ENCODE results near the gene TRAPPC3.
"Not testable (repeated sequence)": the region's sequence is repeated elsewhere in the genome, so short reads cannot be mapped to it uniquely, and the experiment has no call there.

TRAPPC3 gene

DNA sequence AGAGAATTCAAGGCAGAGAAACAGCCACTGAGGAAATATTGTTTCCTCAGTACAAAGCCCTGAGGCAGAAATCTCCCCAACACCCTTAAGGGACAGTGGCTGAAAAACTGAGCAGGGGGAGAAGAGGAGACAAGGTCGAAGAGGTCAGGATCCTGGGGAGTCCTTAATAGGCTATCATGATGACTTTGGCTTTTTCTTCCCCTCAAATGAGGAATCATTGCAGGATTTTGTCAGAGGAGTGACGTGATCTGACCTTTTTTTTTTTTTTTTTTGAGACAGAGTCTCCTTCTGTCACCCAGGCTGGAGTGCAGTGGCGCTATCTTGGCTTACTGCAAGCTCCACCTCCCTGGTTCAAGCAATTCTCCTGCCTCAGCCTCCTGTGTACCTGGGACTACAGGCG lies 16.9 kb upstream of the TRAPPC3 start:
- DNase-seq, result no peak

DNA sequence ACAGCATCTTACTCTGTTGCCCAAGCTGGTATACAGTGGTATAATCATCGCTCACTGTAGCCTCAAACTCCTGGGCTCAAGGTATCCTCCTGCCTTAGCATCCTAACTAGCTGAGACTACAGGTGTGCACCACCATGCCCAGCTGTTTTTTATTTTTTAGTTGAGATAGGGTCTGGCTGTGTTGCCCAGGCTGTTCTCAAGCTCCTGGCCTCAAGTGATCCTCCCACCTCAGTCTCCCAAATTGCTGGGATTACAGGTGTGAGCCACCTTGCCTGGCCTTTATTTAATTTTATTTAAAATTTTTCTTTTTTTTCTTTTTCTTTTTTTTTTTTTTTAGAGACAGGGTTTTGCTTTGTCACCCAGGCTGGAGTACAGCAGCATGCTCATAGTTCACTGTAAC lies 15.9 kb upstream of the TRAPPC3 start:
- no peak for DNase-seq

DNA sequence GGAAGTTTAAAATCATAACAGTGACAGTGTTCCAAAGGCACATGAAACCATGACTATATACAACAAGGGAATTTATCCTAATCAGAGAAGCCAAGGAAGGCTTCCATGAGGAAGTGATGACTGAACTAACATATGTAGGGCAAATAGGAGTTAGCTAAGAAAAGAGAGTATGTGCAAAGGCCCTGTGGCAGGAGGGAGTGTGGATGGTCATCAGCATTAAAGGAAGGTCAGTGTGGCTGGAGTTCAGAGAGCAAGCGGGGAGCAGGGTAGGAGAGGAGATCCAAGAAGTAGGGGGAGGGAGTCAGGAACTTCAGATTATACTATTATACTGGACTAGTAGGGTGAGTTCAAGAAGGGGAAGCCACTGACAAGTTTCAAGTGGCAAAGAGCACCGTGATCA lies 15.1 kb upstream of the TRAPPC3 start:
- DNase-seq, result no peak

DNA sequence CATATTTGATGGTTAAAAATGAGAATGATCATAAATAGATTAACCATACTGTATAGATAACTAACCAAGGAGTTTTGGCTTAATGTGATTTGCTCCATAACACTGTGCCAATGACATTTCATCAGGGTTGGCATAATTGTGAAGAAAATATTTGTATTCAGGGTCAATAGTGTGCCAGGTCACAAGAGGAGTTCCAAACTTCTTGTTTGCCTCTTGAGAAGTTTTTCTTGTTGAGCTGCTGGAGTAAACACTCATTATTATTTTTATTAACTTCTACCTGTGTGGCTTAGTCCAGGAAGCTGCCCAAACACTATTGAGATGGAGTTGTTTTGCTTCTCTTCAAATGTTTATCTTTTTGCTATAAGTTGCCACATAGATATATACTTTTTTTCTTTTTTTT lies 14.1 kb upstream of the TRAPPC3 start:
- DNase-seq, result no peak

DNA sequence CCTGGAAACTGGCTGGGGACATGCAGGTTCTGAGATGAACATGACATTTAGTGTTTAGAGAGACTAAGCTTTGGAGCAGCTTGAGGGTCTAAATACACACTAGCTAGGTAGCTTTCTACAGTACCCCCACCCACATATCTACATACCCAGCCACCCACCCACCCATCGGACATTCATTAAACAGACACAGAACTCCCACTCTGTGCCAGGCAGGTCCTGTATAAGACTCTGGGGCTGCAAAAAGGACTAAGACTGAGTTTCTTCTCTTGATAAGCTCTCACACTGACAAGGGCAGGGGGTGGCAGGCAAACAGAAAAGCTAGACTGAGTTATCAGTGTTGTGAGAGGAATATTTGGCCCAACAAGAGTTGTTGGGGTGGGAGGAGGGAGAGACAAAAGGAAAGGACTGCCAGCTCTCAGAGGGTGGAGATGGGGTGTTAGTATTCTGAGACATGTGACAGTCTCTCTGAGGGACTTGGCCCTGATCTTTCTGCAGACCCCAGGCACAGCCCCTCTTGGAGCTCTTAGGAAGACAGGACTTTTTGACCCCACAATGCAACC lies 13.5 kb upstream of the TRAPPC3 start:
- DNase-seq, result no peak

DNA sequence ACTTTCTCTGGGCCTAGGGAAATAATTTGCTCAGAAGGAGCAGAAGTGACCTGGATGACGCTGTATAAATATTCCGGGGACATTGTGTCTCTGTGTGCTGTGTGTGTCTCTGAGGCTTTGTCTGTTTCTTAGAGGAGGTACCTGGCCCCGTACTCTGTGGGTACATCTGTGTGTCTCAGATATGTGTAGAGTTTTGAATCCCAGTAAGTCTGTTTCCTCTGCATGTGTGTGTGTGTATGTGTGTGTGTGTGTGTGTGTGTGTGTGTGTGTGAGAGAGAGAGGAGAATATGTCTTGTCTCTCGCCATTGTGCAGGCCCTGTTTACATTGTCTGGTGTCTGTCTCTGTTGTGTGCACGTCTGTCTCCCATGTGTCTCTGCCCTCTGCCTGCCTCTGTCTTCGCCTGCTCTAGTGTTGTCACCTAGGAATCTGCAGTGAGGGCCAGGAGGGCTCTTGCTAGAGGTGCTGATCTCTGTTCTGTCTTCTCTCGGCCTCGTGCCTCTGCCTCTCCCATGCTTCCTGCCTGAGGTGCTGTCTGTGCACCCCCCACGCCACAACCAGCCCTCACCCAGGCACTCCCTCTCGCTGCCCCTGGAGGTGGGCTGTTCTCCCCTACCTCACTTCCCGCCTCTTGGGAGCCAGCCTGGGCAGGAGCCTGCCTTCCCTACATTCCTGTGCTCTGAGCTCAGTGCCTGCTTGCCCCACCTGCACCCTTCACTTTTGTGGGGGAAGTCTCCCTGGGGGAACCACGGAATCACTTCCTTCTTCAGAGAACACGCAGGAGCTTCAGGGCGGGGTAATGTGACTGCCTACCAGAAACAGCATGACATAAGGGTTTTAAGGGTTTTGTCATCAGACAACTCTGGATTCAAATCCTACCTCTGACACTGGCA lies 12.6 kb upstream of the TRAPPC3 start:
- no peak for DNase-seq

DNA sequence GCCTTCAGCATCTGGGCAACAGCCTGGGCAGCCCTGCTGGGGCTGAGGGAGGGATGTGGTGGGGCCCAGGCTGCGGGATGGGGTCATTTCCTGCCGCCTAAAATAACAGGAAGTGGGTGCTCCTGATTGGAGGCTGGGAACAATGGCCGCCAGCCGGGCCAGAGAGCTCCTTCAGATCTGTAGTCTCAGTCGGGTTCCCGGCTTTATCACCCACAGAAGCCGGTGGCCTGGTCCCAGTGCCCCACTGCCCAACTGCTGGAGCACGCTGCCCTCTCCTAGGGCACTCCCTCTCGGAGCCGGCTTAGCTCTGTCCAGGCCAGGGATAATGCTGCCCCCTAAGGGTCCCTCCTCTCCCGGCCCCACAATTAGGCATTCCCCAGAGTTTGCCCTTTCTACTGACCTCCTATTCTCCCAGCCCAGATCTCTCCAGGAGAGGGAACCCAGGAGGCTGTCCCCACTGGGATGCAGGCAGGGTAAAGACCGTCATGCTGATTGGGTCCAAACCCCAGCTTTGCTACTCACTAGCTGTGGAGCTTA lies 11.7 kb upstream of the TRAPPC3 start:
- DNase-seq, result no peak

DNA sequence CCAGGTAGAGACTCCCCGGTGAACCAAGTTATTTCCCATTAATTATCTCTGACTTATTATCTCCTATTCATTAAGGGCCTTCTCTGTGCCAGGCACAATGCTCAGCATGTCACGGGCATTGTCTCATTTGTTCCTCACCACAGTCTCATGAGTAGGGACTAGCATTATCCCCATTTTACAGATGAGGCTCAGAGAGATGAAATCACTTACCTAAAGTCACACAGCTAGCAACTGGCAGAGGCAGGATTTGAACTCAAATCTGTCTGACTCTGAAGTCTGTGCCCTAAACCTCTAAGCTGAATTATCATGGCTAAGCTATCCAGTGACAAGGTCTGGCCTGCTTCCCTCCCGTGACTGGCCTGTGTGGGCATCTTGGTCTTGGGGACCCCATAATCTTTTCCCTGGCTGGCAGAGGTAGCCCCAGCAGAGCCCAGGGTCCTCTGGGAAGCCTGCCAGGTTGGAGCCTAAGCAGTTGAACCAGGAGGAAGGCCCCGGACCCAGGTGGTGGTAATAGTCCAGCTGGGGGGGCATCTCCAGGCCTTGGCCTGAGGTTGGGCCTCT lies 11.2 kb upstream of the TRAPPC3 start:
- DNase-seq, result no peak

DNA sequence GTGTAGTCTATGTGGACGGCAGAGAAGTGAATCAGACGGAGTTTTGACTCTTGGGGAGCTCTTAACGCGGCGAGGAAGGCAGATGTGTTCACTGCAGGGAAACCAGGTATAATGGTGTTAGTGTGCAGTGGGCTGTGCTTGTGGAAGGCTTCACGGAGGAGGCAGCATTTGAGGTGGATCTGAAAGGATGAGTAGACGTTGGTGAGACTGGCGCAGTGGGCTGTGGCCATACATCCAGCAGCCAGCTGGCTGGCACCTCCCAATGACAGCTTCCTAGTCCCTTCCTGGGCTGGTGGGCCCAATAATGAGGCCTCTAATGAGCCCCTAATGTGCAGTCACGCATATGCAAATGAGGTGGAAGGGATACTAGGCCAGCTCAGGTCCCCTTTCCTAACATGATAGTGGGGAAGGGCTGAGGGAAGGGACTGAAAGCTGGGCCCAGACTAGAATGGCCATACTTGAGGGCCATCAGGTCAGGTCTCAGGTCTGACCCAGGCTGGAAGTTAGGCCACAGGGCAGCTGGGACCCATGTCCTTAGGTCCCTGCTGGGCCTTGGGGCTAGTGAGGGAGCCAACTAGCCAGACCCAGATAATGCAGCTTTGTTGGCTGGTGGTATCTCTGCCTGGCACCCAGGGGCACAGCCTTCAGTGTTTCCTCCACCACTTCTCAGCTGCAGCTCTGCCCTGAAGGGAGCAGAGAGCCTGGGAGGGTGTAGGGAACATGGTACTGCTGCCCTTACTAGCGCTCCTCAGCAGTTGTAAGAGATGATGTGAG lies 10.5 kb upstream of the TRAPPC3 start:
- DNase-seq, result no peak

DNA sequence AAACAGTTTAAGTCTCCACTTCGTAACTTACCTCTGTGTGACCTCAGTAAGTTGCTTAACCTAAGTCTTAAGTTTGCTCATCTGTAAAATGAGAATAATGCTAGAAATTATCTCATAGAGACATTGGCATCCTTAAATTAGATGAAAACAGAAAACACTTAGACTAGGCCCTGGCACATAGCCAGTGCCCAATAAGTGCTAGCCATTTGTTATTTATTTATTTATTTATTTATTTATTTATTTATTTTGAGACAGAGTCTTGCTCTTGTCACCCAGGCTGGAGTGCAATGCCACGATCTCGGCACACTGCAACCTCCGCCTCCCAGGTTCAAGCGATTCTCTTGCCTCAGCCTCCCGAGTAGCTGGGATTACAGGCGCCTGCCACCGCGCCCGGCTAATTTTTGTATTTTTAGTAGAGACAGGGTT lies 9.6 kb upstream of the TRAPPC3 start:
- DNase-seq, result not testable (repeated sequence)

DNA sequence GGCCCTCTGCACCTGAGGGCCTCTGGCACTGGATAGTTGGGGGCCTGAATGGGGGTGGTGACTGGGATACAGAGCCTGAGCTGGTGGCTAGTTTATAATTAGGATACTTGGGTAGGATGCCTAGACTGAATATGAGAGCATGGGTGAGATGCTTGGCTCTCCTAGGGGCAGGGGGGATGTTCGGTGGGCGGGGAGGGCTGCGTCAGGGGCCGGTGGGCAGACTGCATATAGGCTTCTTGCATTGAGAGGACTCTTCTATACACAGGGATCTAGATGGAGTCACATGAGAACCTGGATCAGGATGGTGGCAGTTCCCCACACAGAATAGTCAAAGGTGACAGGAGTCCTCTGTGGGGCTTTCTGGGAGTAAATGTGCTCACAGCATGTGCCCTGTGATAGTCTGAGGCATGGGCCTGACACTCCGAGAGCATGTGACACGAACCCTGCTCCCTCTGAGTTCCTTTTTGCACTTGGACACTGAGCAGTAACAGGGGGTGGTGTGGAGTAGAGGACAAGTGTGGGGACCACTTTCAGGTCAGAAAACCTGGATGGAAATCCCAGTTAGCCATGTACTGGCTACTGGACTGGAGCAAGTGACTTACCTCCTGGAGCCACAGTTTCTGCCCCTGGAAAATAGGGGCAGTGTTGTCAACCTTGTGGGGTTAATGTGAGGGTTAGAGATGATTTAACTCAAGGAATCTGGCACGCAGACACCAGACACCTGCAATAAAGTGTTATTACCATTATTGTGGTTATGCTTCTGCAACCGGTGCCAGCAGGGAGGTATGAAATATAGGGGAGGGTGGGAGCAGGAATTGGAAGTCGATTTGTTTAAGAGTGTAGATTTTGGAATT lies 8.9 kb upstream of the TRAPPC3 start:
- DNase-seq, result no peak

DNA sequence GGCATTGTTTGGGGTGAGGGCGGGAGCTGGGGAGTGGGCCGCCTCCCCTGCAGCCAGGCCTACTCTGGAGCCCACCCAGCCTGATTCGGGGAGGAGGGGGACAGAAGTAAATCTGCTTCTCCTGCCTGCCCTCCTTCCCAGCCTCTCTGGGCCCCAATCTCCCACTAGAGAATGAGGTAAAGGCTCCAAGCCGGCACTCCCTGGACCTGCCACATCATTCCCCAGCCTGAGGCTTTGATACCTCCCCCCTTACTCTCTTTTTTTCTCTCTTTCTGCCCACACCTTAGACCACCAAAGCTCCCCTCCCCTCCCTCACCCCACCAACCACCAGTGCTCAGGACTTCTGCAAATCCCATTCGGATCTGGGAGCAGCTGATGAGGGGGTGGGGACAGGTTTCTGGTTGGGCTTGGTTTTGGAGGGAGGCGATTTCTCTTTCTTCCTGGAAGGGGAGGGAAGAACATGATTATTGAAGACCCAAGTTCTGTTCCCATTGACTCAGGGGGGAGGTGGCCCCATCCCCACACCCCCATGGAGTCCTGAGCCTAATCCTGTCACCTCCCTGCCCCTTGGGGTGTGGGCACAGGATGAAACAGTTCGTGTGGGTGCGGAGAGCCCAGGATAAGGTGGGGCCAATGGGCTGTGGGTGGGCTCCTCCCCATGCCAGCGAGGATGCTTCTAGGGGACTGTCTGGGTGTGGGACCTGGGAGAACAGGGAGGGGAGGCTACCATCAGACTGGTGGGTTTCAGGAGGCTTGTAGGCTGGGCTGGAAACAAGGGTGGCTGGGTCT lies 8.0 kb upstream of the TRAPPC3 start:
- no peak for DNase-seq

DNA sequence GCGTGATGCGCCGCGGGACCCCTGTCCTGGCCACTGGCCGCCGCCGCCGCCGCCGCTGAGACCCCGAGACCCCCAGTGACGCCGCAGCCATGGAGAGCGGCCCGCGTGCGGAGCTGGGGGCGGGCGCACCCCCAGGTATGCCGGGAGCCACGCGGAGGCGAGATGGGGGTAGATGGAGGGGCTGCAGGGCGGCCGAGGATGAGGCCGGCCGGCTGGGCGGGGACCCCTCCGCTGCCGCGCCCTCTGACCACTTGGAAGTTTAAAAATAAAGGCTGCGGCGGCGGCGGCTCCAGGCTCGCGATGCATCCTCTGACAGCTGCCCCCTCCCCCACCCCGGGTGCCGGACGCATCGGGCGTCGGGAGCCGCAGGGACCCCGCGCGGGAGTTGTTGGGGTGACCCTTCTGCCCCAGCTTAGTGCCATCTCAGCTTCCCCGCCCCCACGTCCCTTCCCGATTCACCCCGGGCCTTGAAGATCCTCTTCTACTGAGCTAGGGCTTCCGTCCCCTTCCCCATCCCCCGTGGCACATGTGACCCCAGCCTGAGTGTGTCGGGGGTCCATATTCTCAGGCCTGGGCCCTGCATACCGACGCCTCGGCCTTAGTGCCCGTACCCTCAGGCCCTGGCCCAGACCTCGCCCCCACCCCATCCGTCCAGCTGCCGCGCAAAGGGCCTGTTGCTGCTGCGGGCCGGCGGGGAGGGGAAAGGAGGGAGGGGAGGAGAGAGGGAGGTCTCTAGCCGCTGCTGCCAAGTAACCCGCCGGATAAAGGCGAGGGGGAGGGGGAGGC lies 7.2 kb upstream of the TRAPPC3 start:
- peak; percentile 50 for DNase-seq

DNA sequence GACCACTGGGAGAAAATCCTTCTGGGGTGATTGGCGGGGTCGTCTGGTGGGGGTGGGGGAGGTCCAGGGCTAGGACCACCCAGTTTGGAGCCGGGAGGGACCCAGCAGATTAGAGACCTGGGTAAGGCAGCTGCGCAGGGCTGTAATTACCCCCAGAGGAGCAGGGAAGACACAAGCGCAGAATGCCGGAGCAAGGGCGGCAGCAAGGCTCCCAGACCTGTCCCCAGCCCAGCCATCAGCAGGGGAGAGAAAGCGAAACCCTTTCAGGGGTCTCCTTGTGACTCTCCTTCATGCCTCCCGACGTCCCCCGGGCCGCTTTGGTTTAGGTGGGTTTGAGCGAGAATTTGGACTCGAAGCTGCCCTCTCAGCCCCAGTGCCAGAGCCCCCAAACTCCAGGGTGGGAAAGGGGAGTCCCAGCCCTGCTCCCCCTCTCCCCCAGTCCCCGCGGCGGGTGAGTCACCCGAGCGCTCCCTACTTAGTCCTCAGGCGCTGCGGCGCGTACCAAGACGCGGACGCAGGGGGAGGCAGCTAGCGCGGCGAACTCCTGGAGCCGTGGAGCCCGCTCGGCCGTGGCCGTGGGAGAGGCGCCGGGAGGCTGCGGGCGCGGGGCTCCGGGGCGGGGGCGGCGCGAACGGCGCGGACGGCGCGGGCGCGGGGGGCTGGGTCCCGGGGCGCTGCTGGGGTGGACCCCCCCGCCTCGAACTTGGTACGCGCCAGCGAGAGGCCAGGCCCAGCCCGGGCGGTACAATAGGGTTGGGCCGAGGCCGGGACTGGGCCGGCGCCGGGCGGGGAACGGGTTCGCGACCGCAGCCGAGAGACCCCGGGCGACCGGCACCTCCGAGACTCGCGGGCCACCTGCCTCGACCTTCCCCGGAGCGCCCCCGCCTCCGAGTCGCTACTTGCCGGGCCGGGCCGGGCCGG lies 6.4 kb upstream of the TRAPPC3 start, which contains the start of gene MAP7D1:
MAP7D1 (plus strand) TSS at position 753 of the 921 bp plus-strand sequence. CDS start 258 bp downstream, outside the sequence.
- DNase-seq, result peak; percentile 64

DNA sequence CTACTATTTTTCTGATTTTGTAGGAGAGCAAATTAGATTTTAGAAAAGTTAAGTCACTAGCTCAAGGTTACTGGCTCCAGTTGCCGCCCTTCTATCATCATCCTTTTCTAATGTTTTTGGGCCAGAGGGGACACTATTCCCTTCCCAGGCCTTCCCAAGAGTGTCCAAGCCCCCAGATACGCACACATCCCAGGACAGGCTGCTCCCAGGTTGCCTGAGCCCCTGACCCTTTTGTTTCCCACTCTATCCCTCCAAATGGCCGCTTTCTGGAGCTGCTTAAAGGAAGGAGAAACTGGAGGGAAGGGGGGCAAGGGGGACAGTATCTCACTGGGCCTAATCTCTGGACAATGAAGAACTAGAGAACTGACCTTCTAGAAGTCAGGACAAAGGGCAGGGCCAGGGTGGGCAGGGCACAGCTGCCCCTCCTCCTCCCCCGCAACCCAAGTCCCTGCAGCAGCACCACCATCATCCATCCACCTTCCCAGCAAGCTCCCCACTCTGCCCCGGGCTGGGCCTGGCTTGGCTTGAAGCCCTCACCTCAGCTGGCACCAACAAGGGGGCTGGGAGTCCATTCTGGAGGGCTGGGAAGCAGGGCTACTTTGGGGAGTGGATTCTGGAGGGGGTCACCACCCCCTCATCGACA lies 5.6 kb upstream of the TRAPPC3 start:
- no peak for DNase-seq

DNA sequence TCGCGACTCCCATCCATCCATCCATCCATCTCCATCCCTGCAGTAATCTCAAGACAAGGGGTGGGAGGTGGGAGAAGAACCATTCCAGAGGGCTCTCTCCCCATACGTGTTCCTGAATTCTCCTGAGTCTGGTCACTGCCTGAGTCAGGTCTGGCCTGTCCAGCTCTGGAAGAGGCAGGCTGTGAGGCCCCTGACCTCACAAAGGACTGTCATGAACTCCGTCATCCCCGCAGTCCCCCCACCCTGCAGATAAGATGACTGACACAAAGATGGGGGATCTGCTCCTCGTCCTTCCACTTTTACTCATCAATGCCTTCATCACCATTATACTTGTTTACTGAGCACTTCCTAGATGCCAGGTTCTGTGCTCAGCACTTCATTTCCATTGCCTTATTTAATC lies 5.0 kb upstream of the TRAPPC3 start:
- DNase-seq, result no peak

DNA sequence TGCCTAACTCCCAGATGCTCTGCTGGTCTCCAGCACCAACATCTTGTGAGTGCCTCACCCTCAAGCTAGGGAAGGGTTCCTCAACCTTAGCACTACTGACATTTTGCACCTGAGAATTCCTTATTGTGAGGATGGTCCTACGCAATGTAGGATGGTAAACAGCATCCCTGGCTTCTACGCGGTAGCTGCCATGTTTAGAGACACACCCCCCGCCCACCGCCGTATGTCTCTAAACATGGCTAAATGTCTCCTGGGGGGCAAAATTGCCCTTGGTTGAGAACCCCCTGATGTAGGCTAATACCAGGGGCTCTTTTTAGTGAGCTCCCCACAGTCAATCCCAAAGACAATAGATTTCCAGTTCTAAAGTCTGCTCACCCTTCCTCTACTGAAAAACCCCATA lies 4.2 kb upstream of the TRAPPC3 start:
- no peak for DNase-seq

DNA sequence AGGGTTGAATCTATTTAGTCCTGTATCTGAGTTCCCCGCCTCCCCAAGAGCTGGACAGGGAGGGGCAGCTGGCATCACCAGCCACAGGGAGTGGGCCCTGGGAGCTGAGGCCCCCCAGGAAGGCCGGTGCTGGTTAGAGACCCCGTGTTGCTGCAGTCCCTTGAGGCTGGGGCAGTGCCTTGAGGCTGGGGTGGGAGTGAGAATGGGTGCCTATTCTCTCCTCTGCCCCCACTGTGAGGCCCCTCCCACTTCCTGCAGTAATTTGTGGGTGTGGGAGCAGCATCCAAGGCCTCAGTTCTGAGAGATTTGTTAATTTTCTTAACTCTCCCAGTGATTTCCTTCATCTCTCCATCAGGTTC lies 2.5 kb upstream of the TRAPPC3 start:
- no peak for DNase-seq

Measured in NCI-H2171 (cell line).